Measurements from ENCODE around the gene ITFG1.

ITFG1 gene

DNA sequence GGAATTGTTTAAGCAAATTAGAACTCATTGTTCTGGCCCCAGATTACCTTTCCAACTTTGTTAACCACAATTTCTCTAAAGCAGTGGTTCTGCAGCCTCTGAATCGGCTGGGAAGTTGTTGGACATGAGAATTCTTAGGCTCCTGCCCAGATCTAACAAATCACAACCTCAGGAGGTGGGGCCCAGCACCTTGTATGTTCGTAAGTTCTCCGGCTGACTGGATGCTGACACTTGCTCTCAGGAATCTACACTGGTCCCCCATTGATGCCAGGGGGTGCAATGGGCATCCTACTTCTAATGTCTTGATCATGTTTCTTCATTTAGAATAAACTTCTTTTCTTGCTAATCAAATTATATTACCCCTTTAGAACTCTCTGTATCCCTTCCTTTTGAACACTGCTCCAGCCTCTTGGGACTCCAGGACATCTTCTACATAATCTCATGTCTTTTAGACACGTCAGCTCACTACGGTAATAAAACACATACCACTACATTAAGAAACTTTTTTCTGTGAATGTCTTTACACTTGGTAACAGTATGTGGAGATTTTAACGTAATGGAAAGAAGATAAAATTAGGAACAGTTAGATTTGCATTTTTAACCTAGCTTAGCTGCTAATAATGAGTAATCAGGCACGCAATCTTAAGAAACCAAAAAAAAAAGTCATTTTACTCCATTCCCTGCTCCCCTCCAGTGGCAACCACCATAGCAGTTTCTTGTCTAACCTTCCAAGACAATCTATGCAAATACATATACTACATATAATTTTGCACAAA lies 143.2 kb downstream of the ITFG1 start:
- ATAC-seq (replicated peaks), result no peak
- Mint-ChIP-seq H3K36me3 (ENCODE audit: insufficient read depth) (no peaks in the 10 kb centered on the region), H3K4me1 (ENCODE audit: low read depth in 2 of 2) (peaks cover 0 to 4% of the 10 kb centered on the region in 2 donors), H3K27ac (peak overlapping the region in 1 of 2 donors; percentile 2), H3K9me3 (no peaks in the 10 kb centered on the region), H3K27me3 (no peaks in the 10 kb centered on the region), H3K4me3 (no peak overlapping the region)
- no peak for DNase-seq

DNA sequence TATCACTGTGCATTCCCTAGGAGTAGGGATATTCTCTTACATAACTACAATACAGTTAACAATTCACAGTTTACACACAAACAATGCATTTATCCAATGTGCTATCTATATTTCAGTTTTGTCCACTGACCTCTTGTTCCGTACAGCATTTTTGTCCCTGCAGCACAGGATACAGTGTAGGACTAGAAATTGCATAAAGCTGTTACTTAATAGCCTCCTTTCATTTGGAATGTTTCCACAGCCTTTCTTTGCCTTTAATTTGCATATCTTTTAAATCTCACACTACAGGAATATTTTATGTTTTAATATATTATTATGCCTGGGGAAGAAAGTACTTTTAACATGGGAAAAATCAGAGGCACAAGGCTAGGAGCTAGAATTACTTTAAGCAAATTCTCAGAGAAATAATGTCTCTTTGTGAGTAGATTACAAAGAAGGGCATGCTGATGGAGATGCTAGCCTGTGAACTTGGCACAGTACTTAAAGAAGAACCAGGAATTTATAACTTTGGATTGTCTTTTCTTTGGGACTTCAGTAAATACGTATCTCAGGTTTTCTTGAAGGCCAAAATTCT lies 144.3 kb downstream of the ITFG1 start:
- ATAC-seq (replicated peaks), result no peak
- Mint-ChIP-seq H3K9me3 (no peaks in the 10 kb centered on the region), H3K36me3 (ENCODE audit: insufficient read depth) (no peaks in the 10 kb centered on the region), H3K27me3 (no peaks in the 10 kb centered on the region), H3K27ac (no peak overlapping the region), H3K4me3 (no peak overlapping the region), H3K4me1 (ENCODE audit: low read depth in 2 of 2) (peaks cover 0 to 4% of the 10 kb centered on the region in 2 donors)
- DNase-seq, result no peak

DNA sequence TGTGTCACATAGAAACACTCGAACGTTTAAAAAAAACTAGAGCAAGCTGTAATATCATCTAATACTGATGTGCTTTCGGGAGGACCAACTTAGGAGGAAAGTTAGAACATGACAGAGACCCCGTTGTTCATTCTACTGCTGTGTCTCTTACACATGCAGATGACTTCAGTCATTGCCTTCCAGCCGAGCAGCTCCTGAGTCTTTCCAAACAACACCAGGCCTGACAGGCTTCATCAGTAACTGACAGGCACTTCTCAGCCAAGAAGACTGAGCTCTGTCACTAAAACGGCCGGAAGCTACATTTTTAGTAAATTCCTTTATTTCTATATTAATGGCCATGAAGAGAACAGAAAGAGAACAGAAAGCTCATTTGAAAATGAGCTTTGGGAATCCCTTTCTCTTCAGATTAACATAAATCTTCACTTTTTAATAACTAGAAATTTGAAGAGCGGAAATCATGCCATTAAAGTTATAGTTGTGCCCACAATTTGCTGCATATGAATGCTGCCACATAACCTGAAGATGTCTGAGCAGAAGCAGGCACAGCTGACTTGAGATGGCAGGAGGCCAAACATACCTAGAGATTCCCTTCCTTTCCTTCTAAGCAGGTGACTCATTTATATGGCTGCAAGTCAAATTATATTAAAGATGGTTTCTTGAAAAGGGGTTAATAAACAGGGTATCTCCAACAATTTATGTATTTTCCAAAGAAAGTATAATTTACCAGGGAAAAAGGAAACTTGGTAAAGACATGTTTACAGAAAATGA lies 148.9 kb downstream of the ITFG1 start:
- ATAC-seq (replicated peaks) (no peak), DNase-seq (no peak)
- H3K36me3 Mint-ChIP-seq (ENCODE audit: insufficient read depth), result peaks cover 9% of the 10 kb centered on the region
- H3K9me3 Mint-ChIP-seq, result no peaks in the 10 kb centered on the region
- no peak overlapping the region for H3K4me3 Mint-ChIP-seq
- peak overlapping the region in 1 of 2 donors; percentile 12 for H3K27ac Mint-ChIP-seq
- H3K27me3 Mint-ChIP-seq, result no peaks in the 10 kb centered on the region
- H3K4me1 Mint-ChIP-seq (ENCODE audit: low read depth in 2 of 2), result no peaks in the 10 kb centered on the region

DNA sequence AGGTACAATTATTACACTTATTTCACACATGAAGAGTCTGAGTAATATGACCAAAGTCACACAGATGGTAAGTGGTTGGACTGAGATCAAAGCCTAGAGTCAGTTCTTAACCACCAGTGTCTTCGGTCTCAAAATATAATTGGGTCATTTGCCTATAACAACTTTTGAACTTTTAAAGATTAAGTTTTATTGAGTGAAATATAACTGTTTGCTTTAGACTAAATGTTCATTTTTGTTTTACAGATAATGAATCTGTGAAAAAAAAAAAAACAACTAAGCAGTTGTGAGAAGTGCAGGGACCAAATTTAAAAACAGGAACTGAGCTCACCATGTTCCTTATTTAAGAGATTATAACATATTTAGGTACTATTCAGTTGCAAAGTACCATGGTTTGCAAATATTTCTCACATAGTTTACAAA lies 150.1 kb downstream of the ITFG1 start:
- H3K27me3 Mint-ChIP-seq, result no peaks in the 10 kb centered on the region

DNA sequence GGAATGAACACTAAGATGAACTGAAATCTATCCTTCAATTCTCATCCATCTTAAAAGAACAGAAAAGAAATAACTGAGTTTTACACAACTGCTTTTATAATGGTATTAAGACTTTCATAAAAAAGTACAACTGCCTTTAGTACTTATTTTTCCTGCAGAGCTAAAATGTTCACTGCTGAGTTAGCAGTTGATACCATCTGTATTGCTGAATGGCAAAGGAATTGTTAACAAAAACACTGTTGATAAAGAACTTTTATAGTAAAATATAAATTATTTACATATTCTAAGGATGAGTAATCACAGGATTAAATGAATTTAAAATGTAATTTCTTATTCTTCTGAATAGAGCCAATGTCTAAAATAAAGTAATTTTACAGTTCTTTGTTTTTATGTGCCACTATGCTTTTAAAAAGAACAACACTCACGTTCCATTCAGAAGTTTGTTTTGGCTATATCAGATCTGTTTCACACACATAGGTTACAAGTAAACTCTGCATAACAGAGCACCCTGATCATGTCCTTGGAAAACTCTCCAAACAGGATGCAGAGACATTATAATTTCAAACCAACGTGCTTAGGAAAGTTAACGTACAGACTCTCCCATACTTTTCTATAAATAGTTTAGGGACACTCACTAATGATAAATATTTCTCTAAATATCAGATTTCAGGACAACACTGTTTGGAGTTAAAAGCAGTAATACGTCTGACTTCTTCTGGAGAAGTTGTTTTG lies 151.1 kb downstream of the ITFG1 start:
- DNase-seq, result no peak
- H3K9me3 Mint-ChIP-seq, result no peaks in the 10 kb centered on the region
- no peak overlapping the region for H3K4me3 Mint-ChIP-seq
- no peak for ATAC-seq (replicated peaks)
- H3K36me3 Mint-ChIP-seq (ENCODE audit: insufficient read depth), result peaks cover 13% of the 10 kb centered on the region
- H3K27me3 Mint-ChIP-seq, result no peaks in the 10 kb centered on the region
- no peak overlapping the region for H3K27ac Mint-ChIP-seq
- H3K4me1 Mint-ChIP-seq (ENCODE audit: low read depth in 2 of 2), result no peaks in the 10 kb centered on the region

More for the DNA sequence above, 150.1 kb downstream of the ITFG1 start:
- Mint-ChIP-seq H3K4me1 (ENCODE audit: low read depth in 2 of 2) (no peaks in the 10 kb centered on the region), H3K27ac (no peak overlapping the region), H3K36me3 (ENCODE audit: insufficient read depth) (peaks cover 13% of the 10 kb centered on the region), H3K9me3 (no peaks in the 10 kb centered on the region), H3K4me3 (no peak overlapping the region)
- DNase-seq (no peak), ATAC-seq (replicated peaks) (no peak)

DNA sequence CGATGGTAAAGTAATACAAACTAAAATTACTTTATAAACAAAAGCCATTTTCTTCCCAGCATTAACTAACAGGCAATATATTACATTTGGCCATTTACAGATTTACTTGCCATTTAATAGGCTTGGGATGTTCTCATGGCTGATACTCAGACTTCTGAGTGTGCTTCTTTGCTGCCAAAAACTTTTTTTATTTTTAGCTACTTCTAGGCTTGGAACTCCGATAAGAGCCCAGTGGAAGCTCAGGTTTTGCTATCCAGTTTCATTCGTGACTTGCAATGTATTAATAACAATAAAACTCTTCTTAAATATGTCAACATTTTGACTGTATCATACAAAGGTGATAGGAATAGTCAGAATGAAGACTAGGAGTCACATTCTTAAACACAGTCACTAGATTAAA lies 152.3 kb downstream of the ITFG1 start:
- Mint-ChIP-seq H3K36me3 (ENCODE audit: insufficient read depth) (peaks cover 16% of the 10 kb centered on the region), H3K27ac (no peak overlapping the region), H3K4me1 (ENCODE audit: low read depth in 2 of 2) (no peaks in the 10 kb centered on the region), H3K27me3 (no peaks in the 10 kb centered on the region), H3K9me3 (no peaks in the 10 kb centered on the region), H3K4me3 (no peak overlapping the region)
- no peak for DNase-seq
- no peak for ATAC-seq (replicated peaks)

DNA sequence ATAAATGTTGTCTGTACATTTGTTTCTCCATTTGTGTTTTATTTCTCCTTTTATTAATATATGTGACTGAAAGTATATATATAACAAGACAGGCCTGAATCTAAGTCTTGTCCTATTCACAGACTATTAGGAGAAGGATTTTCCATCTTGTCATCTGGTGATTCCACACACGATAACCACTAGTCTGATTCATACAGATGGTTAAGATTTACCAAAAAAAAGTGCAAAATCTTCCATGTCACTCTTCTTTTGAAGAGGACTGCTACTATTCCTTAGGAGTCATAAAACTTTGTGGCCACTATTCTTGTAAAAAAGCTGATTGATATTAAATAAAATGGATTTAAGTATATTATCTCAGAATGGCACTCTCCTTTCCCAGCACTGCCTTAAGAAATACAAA lies 156.3 kb downstream of the ITFG1 start:
- Mint-ChIP-seq H3K4me3 (no peak overlapping the region), H3K36me3 (ENCODE audit: insufficient read depth) (peaks cover 14% of the 10 kb centered on the region), H3K4me1 (ENCODE audit: low read depth in 2 of 2) (no peaks in the 10 kb centered on the region), H3K27me3 (no peaks in the 10 kb centered on the region), H3K9me3 (no peaks in the 10 kb centered on the region), H3K27ac (no peak overlapping the region)
- DNase-seq, result no peak
- ATAC-seq (replicated peaks), result no peak

DNA sequence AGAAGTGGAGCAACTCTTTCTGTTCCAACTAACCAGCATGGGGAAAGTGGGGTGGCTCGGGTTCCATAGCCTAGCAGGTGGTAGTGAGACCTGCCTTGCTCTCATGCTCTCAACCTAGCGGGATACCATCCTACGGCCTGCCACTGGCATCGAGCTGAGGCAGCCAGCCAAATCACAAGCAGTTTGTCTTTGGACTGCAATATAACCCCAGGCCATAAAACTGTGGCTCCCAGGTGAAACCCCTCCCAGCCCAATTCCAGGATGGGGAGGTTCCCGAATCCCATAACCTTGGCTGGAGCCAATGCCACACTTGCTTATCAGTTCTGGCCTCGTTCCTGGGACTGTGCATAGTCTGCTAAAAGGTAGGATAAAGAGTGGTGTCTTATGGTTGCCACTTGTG lies 161.3 kb downstream of the ITFG1 start:
- no peak overlapping the region for H3K4me3 Mint-ChIP-seq
- H3K27me3 Mint-ChIP-seq, result no peaks in the 10 kb centered on the region
- H3K27ac Mint-ChIP-seq, result no peak overlapping the region
- no peak for DNase-seq
- peaks cover 5 to 20% of the 10 kb centered on the region in 2 donors for H3K9me3 Mint-ChIP-seq
- no peak for ATAC-seq (replicated peaks)
- peaks cover 0 to 3% of the 10 kb centered on the region in 2 donors for H3K4me1 Mint-ChIP-seq (ENCODE audit: low read depth in 2 of 2)
- peaks cover 16% of the 10 kb centered on the region for H3K36me3 Mint-ChIP-seq (ENCODE audit: insufficient read depth)

DNA sequence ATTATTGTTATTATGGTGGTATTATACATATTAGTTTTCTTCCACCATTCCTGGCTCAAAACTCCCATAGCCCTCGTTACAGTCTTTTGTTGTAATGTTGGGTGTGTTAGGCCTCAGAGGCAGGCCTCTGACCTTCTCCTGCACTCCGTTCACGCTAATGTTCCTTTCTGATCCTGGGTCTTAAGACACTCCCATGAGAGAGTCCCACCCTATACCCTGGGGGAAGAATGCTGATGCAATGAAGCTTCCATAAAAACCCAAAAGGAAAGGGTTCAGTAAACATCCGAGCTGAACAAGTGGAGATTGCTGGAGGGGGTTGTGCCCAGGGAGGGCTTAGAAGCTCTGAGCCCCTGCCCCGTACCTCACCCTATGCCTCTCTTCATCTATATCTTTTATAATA lies 175.9 kb downstream of the ITFG1 start:
- Mint-ChIP-seq H3K36me3 (ENCODE audit: insufficient read depth) (no peaks in the 10 kb centered on the region), H3K27ac (no peak overlapping the region), H3K4me1 (ENCODE audit: low read depth in 2 of 2) (peaks cover 0 to 3% of the 10 kb centered on the region in 2 donors), H3K4me3 (no peak overlapping the region), H3K27me3 (no peaks in the 10 kb centered on the region), H3K9me3 (peaks cover 0 to 2% of the 10 kb centered on the region in 2 donors)
- ATAC-seq (replicated peaks), result no peak
- DNase-seq, result no peak

DNA sequence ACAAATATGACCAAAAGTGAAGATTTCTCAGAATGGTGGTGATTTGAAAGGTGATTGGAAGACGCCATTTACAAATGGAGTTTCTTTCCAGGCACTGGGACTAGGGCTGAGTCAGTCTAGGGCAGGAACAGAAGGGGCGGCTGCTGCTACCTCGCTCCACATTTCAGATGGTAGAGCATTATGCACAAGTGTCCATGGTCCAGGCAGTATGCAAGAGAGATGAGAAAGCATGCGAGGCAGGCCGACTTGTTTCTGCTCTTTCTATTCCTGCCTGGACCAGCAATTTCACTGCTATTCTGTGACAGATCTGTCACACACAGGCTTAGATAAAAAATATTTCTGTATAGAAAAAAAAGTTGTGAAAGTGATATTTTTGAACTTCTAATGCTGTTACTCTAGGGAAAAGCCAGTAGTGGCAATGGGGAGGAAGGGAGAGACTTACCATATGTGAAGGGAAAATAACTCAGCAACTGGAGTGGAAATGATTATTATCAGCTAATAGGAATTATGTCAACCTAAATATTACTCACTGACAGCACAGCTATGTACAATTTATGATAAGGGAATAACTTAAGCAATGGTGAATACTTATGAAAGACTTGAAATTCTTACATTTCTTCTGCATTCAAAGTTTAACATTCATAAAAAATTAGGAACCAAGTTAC lies 182.4 kb downstream of the ITFG1 start:
- ATAC-seq (replicated peaks) (no peak), DNase-seq (no peak)
- no peak overlapping the region for H3K27ac Mint-ChIP-seq
- no peaks in the 10 kb centered on the region for H3K36me3 Mint-ChIP-seq (ENCODE audit: insufficient read depth)
- no peak overlapping the region for H3K4me3 Mint-ChIP-seq
- no peaks in the 10 kb centered on the region for H3K9me3 Mint-ChIP-seq
- H3K27me3 Mint-ChIP-seq, result no peaks in the 10 kb centered on the region
- peaks cover 0 to 4% of the 10 kb centered on the region in 2 donors for H3K4me1 Mint-ChIP-seq (ENCODE audit: low read depth in 2 of 2)

DNA sequence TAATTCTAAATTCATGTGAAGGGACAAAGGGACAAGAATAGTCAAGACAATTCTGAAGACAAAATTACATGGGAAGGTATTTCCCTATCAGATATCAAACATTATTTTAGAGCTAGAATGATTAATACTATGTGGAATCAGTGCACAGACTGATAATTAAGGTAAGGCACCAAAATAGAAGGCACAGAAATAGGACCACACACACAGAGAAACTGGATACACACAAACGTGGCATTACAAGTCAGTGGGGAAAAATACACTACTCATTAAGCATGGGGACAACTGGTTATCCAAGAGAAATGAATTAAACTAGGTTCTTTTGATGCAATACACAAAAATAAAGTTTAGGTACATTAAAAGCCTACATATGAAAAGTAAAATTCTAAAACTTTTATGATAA lies 184.3 kb downstream of the ITFG1 start:
- Mint-ChIP-seq H3K9me3 (no peaks in the 10 kb centered on the region), H3K36me3 (ENCODE audit: insufficient read depth) (peaks cover 4% of the 10 kb centered on the region), H3K4me3 (no peak overlapping the region), H3K27me3 (no peaks in the 10 kb centered on the region), H3K27ac (no peak overlapping the region), H3K4me1 (ENCODE audit: low read depth in 2 of 2) (peaks cover 0 to 7% of the 10 kb centered on the region in 2 donors)
- ATAC-seq (replicated peaks) (no peak), DNase-seq (no peak)

DNA sequence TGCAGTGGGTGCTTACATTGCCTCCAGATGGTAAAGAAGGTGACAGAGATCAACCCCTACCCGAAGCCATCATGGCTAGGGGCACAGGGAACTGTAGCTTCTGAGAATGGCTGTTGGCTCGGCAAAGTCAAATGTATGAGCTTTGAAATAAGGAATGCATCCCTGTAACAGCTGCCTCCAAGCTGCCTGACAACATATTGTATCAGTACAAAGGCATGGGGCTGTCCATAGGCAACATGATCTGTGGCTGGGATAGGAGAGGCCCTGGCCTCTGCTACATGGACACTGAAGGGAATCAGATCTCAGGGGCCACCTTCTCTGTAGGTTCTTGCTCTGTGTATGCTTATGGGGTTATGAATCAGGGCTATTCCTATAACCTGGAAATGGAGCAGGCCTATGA lies 197.9 kb downstream of the ITFG1 start:
- peaks cover 13% of the 10 kb centered on the region for H3K36me3 Mint-ChIP-seq (ENCODE audit: insufficient read depth)
- H3K4me3 Mint-ChIP-seq, result no peak overlapping the region
- H3K4me1 Mint-ChIP-seq (ENCODE audit: low read depth in 2 of 2), result no peaks in the 10 kb centered on the region
- DNase-seq (no peak), ATAC-seq (replicated peaks) (no peak)
- no peaks in the 10 kb centered on the region for H3K27me3 Mint-ChIP-seq
- H3K9me3 Mint-ChIP-seq, result no peaks in the 10 kb centered on the region
- H3K27ac Mint-ChIP-seq, result no peak overlapping the region

DNA sequence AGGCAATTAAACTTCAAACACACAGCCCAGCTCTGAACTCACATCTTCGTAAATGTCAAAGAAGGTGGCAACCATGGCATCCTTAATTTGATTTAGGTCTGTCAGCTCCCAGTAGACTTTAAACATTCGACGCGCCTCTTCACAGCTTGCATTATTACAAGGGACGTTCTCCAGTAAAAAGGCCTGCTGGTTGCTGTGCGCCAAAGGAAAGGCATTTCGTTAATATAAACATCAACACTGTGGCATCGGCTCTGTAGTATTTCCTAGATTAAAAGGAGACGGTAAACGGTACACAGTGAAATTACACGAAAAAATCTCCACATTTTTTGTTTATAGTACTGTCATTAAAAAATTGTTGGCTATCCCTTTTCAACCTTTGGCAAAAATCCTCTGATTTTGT lies 200.4 kb downstream of the ITFG1 start:
- H3K4me3 Mint-ChIP-seq, result no peak overlapping the region
- ATAC-seq (replicated peaks) (no peak), DNase-seq (no peak)
- no peaks in the 10 kb centered on the region for H3K4me1 Mint-ChIP-seq (ENCODE audit: low read depth in 2 of 2)
- no peak overlapping the region for H3K27ac Mint-ChIP-seq
- no peaks in the 10 kb centered on the region for H3K9me3 Mint-ChIP-seq
- H3K27me3 Mint-ChIP-seq, result no peaks in the 10 kb centered on the region
- peaks cover 23% of the 10 kb centered on the region for H3K36me3 Mint-ChIP-seq (ENCODE audit: insufficient read depth)

All from effector memory CD8-positive, alpha-beta T cell (primary cell).